IMR-90 (cell line): ENCODE results near the gene MFSD12. TPM values are rescaled to one million over a fixed set of nuclear protein-coding genes. Genes with fewer than 3 reads are reported as not detected.

Experiments used
- ATAC-seq: fragments of 200-7000 bp; cut with Tn5 transposase; 2 replicates; pipeline ENCODE4 v1.9.1; 2020; ENCODE audit warnings: low read depth, mild to moderate bottlenecking, moderate library complexity
- BruUV-seq: library from RNA; stranded (reverse); fragments of 400-500 nt; replicated peaks from 2 replicates; lab custom pipeline; 2021; lab: Mats Ljungman, UMichigan
- CTCF ChIA-PET: fragments of 300-600 bp; formaldehyde crosslinking; extraction: SDS; loops from one replicate; lab custom pipeline; 2021; ENCODE audit warnings: antibody characterized with exemption; lab: Yijun Ruan, JAX
- POLR2A ChIA-PET: fragments of 300-600 bp; sonication (Branson Sonifier 250); formaldehyde crosslinking; loops from one replicate; lab custom pipeline; 2022; ENCODE audit warnings: antibody characterized with exemption; ENCODE audit not compliant: unreplicated experiment; lab: Charles Lee
- DNase-seq: peaks from one replicate; pipeline ENCODE4 v3.0.0; 2013
- H2AFZ ChIP-seq: replicated peaks from 2 replicates; pipeline ENCODE3; 2013; ENCODE audit warnings: low read length, mild to moderate bottlenecking; ENCODE audit not compliant: poor library complexity
- H2AK5ac ChIP-seq: 2 replicates; pipeline ENCODE4 v1.6.1; 2013; ENCODE audit warnings: low read depth, low read length, inconsistent platforms
- H2AK9ac ChIP-seq: replicated peaks from 2 replicates; pipeline ENCODE3; 2013; ENCODE audit warnings: mild to moderate bottlenecking, low read depth, low read length, moderate library complexity; ENCODE audit not compliant: poor library complexity
- H2BK120ac ChIP-seq: 2 replicates; pipeline ENCODE4 v1.6.1; 2013; ENCODE audit warnings: low read depth, low read length, inconsistent platforms
- H2BK15ac ChIP-seq: 3 replicates; pipeline ENCODE4 v1.6.1; 2013; ENCODE audit warnings: low read depth, low read length, inconsistent platforms
- H2BK20ac ChIP-seq: 2 replicates; pipeline ENCODE4 v1.6.1; 2013; ENCODE audit warnings: low read depth, mild to moderate bottlenecking, inconsistent platforms, low read length, moderate library complexity
- H2BK5ac ChIP-seq: 2 replicates; pipeline ENCODE4 v1.6.1; 2013; ENCODE audit warnings: mild to moderate bottlenecking, low read depth, low read length, inconsistent platforms; ENCODE audit not compliant: poor library complexity, severe bottlenecking
- H3K14ac ChIP-seq: replicated peaks from 2 replicates; pipeline ENCODE4 v1.6.1; 2013; ENCODE audit warnings: low read depth, low read length, inconsistent platforms
- H3K18ac ChIP-seq: 2 replicates; pipeline ENCODE4 v1.6.1; 2013; ENCODE audit warnings: low read depth, low read length, control low read depth
- H3K23ac ChIP-seq: 2 replicates; pipeline ENCODE4 v1.6.1; 2013; ENCODE audit warnings: low read depth, low read length, inconsistent platforms
- H3K27ac ChIP-seq: 2 replicates; pipeline ENCODE4 v1.5.1; 2013; ENCODE audit warnings: mild to moderate bottlenecking, control low read depth, low read length; ENCODE audit not compliant: insufficient read depth
- H3K27me3 ChIP-seq: 2 replicates; pipeline ENCODE4 v1.6.1; 2013; ENCODE audit warnings: low read length; ENCODE audit not compliant: control insufficient read depth, insufficient read depth
- H3K36me3 ChIP-seq: 2 replicates; pipeline ENCODE4 v1.6.1; 2013; ENCODE audit warnings: low read length, mixed read lengths; ENCODE audit not compliant: control insufficient read depth, insufficient read depth
- H3K4ac ChIP-seq: 2 replicates; pipeline ENCODE4 v1.6.1; 2013; ENCODE audit warnings: low read depth, low read length, inconsistent platforms
- H3K4me1 ChIP-seq: 2 replicates; pipeline ENCODE4 v1.6.1; 2013; ENCODE audit warnings: low read length, mixed read lengths; ENCODE audit not compliant: control insufficient read depth, insufficient read depth
- H3K4me2 ChIP-seq: 2 replicates; pipeline ENCODE4 v1.6.1; 2013; ENCODE audit warnings: low read depth, mild to moderate bottlenecking, control low read depth, low read length, moderate library complexity
- H3K4me3 ChIP-seq: 2 replicates; pipeline ENCODE4 v1.5.1; 2013; ENCODE audit warnings: low read depth, mild to moderate bottlenecking, control low read depth, low read length, moderate library complexity; ENCODE audit not compliant: insufficient read depth
- H3K56ac ChIP-seq: 2 replicates; pipeline ENCODE4 v1.6.1; 2013; ENCODE audit warnings: low read length, inconsistent platforms; ENCODE audit not compliant: insufficient read depth; ENCODE audit errors: extremely low read depth
- H3K79me1 ChIP-seq, 2 experiments: 2 replicates each; pipeline ENCODE4 v1.6.1; 2013; ENCODE audit warnings: low read length in 2 of 2, inconsistent platforms in 1 of 2, low read depth in 1 of 2
- H3K9ac ChIP-seq: 2 replicates; pipeline ENCODE4 v1.6.1; 2013; ENCODE audit warnings: low read depth, low read length, control low read depth
- H3K9me1 ChIP-seq: 2 replicates; pipeline ENCODE4 v1.6.1; 2013; ENCODE audit warnings: low read length, inconsistent platforms; ENCODE audit not compliant: insufficient read depth
- H3K9me3 ChIP-seq: 2 replicates; pipeline ENCODE4 v1.6.1; 2013; ENCODE audit warnings: low read length; ENCODE audit not compliant: control insufficient read depth, insufficient read depth
- H4K20me1 ChIP-seq: 2 replicates; pipeline ENCODE4 v1.6.1; 2013; ENCODE audit warnings: low read length, inconsistent platforms; ENCODE audit not compliant: insufficient read depth
- H4K5ac ChIP-seq: 2 replicates; pipeline ENCODE4 v1.6.1; 2013; ENCODE audit warnings: mild to moderate bottlenecking, low read depth, low read length, control low read depth
- H4K8ac ChIP-seq, 2 experiments: 2 replicates each; pipeline ENCODE4 v1.6.1; 2013; ENCODE audit warnings: low read depth in 2 of 2, low read length in 2 of 2, control low read depth in 1 of 2, inconsistent platforms in 1 of 2
- H4K91ac ChIP-seq: 2 replicates; pipeline ENCODE4 v1.6.1; 2013; ENCODE audit warnings: low read depth, low read length, inconsistent platforms; ENCODE audit not compliant: insufficient read depth
- BHLHE40 ChIP-seq: fragments of 150-350 bp; IDR thresholded peaks from 2 replicates; pipeline ENCODE4 v1.6.1; 2016; ENCODE audit warnings: mild to moderate bottlenecking, low read depth, low read length
- CEBPB ChIP-seq: IDR thresholded peaks from 2 replicates; pipeline ENCODE4 v1.6.1; 2012; ENCODE audit warnings: low read depth, low read length, improper control_type of control experiment
- CHD1 ChIP-seq: IDR thresholded peaks from 2 replicates; pipeline ENCODE4 v1.6.1; 2012; ENCODE audit warnings: low read depth, low read length, improper control_type of control experiment
- FOS ChIP-seq: fragments of 150-350 bp; IDR thresholded peaks from 2 replicates; pipeline ENCODE4 v1.6.1; 2016; ENCODE audit warnings: low read depth, low read length
- MXI1 ChIP-seq: IDR thresholded peaks from 2 replicates; pipeline ENCODE4 v1.6.1; 2012; ENCODE audit warnings: low read depth, mild to moderate bottlenecking, low read length, moderate library complexity, borderline replicate concordance
- NFE2L2 ChIP-seq: fragments of 150-350 bp; IDR thresholded peaks from 2 replicates; pipeline ENCODE4 v1.6.1; 2016; ENCODE audit warnings: low read depth, mild to moderate bottlenecking, low read length
- RAD21 ChIP-seq: IDR thresholded peaks from 2 replicates; pipeline ENCODE4 v1.6.1; 2012; ENCODE audit warnings: low read length, improper control_type of control experiment
- RCOR1 ChIP-seq: IDR thresholded peaks from 2 replicates; pipeline ENCODE4 v1.6.1; 2012; ENCODE audit warnings: mild to moderate bottlenecking, low read length, improper control_type of control experiment; ENCODE audit not compliant: insufficient replicate concordance
- RFX5 ChIP-seq: IDR thresholded peaks from 2 replicates; pipeline ENCODE4 v1.8.0; 2012; ENCODE audit warnings: low read depth, mild to moderate bottlenecking, low read length, moderate library complexity
- SMC3 ChIP-seq: fragments of 150-350 bp; IDR thresholded peaks from 2 replicates; pipeline ENCODE4 v1.6.1; 2016; ENCODE audit warnings: low read depth, mild to moderate bottlenecking, antibody characterized with exemption, low read length, moderate library complexity
- USF2 ChIP-seq: fragments of 150-350 bp; IDR thresholded peaks from 2 replicates; pipeline ENCODE4 v1.6.1; 2017; ENCODE audit warnings: mild to moderate bottlenecking, antibody characterized with exemption, low read length, low read depth
- WGBS, 2 experiments: methylation state at CpG; one replicate each; pipeline versions ENCODE4 v1.1.5 to v1.1.7; 2013; ENCODE audit warnings: missing lambda C conversion rate in 2 of 2; ENCODE audit not compliant: insufficient read length in 1 of 2; ENCODE audit errors: extremely low coverage in 2 of 2; 5-methylcytosine and 5-hydroxymethylcytosine counted together
- dilution Hi-C: fragments of 300-500 bp; cut with HindIII; formaldehyde crosslinking; loops from one replicate; pipeline ENCODE4 v1.14.3; 2018; ENCODE audit warnings: low sequenced_read_pairs; ENCODE audit not compliant: unreplicated experiment
- in situ Hi-C: fragments of 300-500 bp; cut with MboI; formaldehyde crosslinking; loops from 3 replicates; pipeline ENCODE4 v1.14.3; 2019; ENCODE audit warnings: low sequenced_read_pairs, inconsistent platforms, mixed read lengths
- intact Hi-C: fragments of 100-400 bp; cut with micrococcal nuclease; formaldehyde crosslinking; loops from 2 replicates; pipeline ENCODE4 v1.10.0; 2022
- polyA plus RNA-seq, 3 experiments: library from polyadenylated mRNA; depleted of rRNA; stranded (reverse); fragments of >200 nt; gene quantifications; 2 replicates each; pipeline ENCODE4 v1.2.3, GENCODE V29; 2012; ENCODE audit warnings: low replicate concordance in 1 of 3
- total RNA-seq: library from RNA; depleted of rRNA; stranded (reverse); fragments of >200 nt; gene quantifications from 2 replicates; pipeline ENCODE4 v1.2.3, GENCODE V29; 2012

Gene MFSD12
- total and polyA plus RNA-seq, 2 of the 4 experiments (the other 2 are of a cell fraction), result 20.4 to 77.2 TPM

- no peak overlapping the region for H3K23ac ChIP-seq
- H3K79me1 ChIP-seq, result peaks cover 9 to 31% of the 10 kb centered on the region in 2 experiments; a peak in 3 of 4 replicates
- H3K18ac ChIP-seq, result no peak overlapping the region
- WGBS, 2 experiments, result 90% methylated on average over 2 of the region's 13 CpGs; no CpG with 5 or more reads in 1 of the 2 experiments
- no peaks in the 10 kb centered on the region for H3K9me3 ChIP-seq
- ATAC-seq, result no peak
- H3K9ac ChIP-seq, result no peak overlapping the region
- no peak overlapping the region for H2AFZ ChIP-seq
- no peaks in the 10 kb centered on the region for H3K27me3 ChIP-seq
- ChIA-PET POLR2A (no interaction called here), CTCF (no interaction called here)
- H2BK5ac ChIP-seq, result no peak overlapping the region
- H2BK20ac ChIP-seq, result no peak overlapping the region
- no peak overlapping the region for H2BK120ac ChIP-seq
- no peak overlapping the region for H4K8ac ChIP-seq
- no peak overlapping the region for H4K91ac ChIP-seq
- peaks cover 30% of the 10 kb centered on the region for H4K20me1 ChIP-seq
- H3K4me1 ChIP-seq, result no peaks in the 10 kb centered on the region
- no peaks in the 10 kb centered on the region for H3K9me1 ChIP-seq
- in situ Hi-C loops, result no loop called here
- no peak for DNase-seq
- no peak overlapping the region for H3K4me3 ChIP-seq
- H2AK9ac ChIP-seq, result no peak overlapping the region
- H3K56ac ChIP-seq, result no peak overlapping the region
- H2BK15ac ChIP-seq, result no peak overlapping the region
- H3K27ac ChIP-seq, result 0 out of 2 replicates have a peak overlapping the region, but pooled peaks have one; percentile 9
- H3K4me2 ChIP-seq, result no peak overlapping the region
- intact Hi-C loops, result no loop called here
- dilution Hi-C loops, result no loop called here
- peaks cover 44% of the 10 kb centered on the region for H3K36me3 ChIP-seq
- no peak overlapping the region for H3K14ac ChIP-seq
- no TSS peak for BruUV-seq
- no peak overlapping the region for H4K5ac ChIP-seq
- TF ChIP-seq CEBPB (no peak), NFE2L2 (no peak), USF2 (no peak), CHD1 (no peak), BHLHE40 (no peak), RFX5 (no peak), RAD21 (no peak), FOS (no peak), RCOR1 (no peak), SMC3 (no peak), MXI1 (no peak)
- no peak overlapping the region for H2AK5ac ChIP-seq
- H3K4ac ChIP-seq, result no peak overlapping the region
Observed at GRCh38 chr19:3537101-3537437, 20.3 kb downstream of the MFSD12 start.
